HepG2 (cell line): Measurements from ENCODE around the gene PGC. TPM values are rescaled to one million over a fixed set of nuclear protein-coding genes. Genes with fewer than 3 reads are reported as not detected.

Experiments used
- CAMTA2 ChIP-seq: sonication (generic); formaldehyde crosslinking; IDR thresholded peaks from 2 replicates; pipeline ENCODE4 v1.4.0; 2020; ENCODE audit warnings: mild to moderate bottlenecking, missing genetic modification reagents, borderline replicate concordance
- CBX2 ChIP-seq, 2 experiments: fragments of 200-600 bp in 1 of 2; sonication (generic); formaldehyde crosslinking in 1 of 2; IDR thresholded peaks; 2 replicates each; pipeline versions ENCODE4 v1.7.0 to v1.8.1; 2018 to 2022; ENCODE audit warnings: low read depth in 2 of 2, low read length in 1 of 2, mild to moderate bottlenecking in 1 of 2, missing genetic modification reagents in 1 of 2
- KAT7 ChIP-seq: IDR thresholded peaks from 2 replicates; pipeline ENCODE4 v1.6.1; 2018; ENCODE audit warnings: borderline replicate concordance, missing compliant biosample characterization
- REPIN1 ChIP-seq: sonication (generic); formaldehyde crosslinking; IDR thresholded peaks from 2 replicates; pipeline ENCODE4 v1.8.0; 2022; ENCODE audit warnings: missing genetic modification reagents, low read depth, mild to moderate bottlenecking, borderline replicate concordance
- SCMH1 ChIP-seq: sonication (generic); formaldehyde crosslinking; IDR thresholded peaks from 2 replicates; pipeline ENCODE4 v1.9.0; 2021; ENCODE audit warnings: missing genetic modification reagents, mild to moderate bottlenecking, borderline replicate concordance
- SRSF4 ChIP-seq: fragments of 200-400 bp; formaldehyde crosslinking; IDR thresholded peaks from one replicate; pipeline ENCODE4 v1.6.1; 2018; ENCODE audit warnings: mild to moderate bottlenecking, low read depth, low read length, moderate library complexity; ENCODE audit not compliant: poor library complexity, severe bottlenecking
- XRCC5 ChIP-seq: fragments of 200-400 bp; formaldehyde crosslinking; optimal IDR thresholded peaks from 2 replicates; pipeline ENCODE3; 2017; ENCODE audit warnings: mild to moderate bottlenecking, low read length
- ZNF33B ChIP-seq: sonication (generic); formaldehyde crosslinking; IDR thresholded peaks from 2 replicates; pipeline ENCODE4 v1.5.1; 2020; ENCODE audit warnings: mild to moderate bottlenecking, missing genetic modification reagents
- polyA plus RNA-seq, 8 experiments: library from polyadenylated mRNA; depleted of rRNA in 3 of 8; stranded (reverse) in 7 of 8; unstranded in 1 of 8; fragments of >200 nt; fragmentation: Illumina TruSeq in 4 of 8; extraction: Trizol in 4 of 8; gene quantifications; 2 replicates each; pipeline versions ENCODE4 v1.2.1 to v1.2.3, GENCODE V29; 2011 to 2016; ENCODE audit warnings: low read depth in 4 of 8, missing spikeins in 1 of 8, mixed read lengths in 1 of 8; ENCODE audit not compliant: insufficient read depth in 1 of 8
- total RNA-seq, 5 experiments: library from RNA; depleted of rRNA; stranded (reverse); fragments of >200 nt; fragmentation: Illumina TruSeq; extraction: Trizol; gene quantifications; 2 replicates each; pipeline ENCODE4 v1.2.3, GENCODE V29; 2016; ENCODE audit warnings: low read depth in 1 of 5
- TF ChIP-seq, protein P1 (sequence below): sonication (generic); formaldehyde crosslinking; IDR thresholded peaks from 2 replicates; pipeline ENCODE4 v1.4.0; 2020; ENCODE audit warnings: missing genetic modification reagents, borderline replicate concordance
- TF ChIP-seq, protein P2 (sequence below): sonication (generic); formaldehyde crosslinking; IDR thresholded peaks from 2 replicates; pipeline ENCODE4 v1.5.0; 2020; ENCODE audit warnings: missing genetic modification reagents
- TF ChIP-seq, protein P3 (sequence below): sonication (generic); formaldehyde crosslinking; IDR thresholded peaks from 2 replicates; pipeline ENCODE4 v1.4.0; 2020; ENCODE audit warnings: missing genetic modification reagents
- TF ChIP-seq, protein P4 (sequence below): sonication (generic); formaldehyde crosslinking; IDR thresholded peaks from 2 replicates; pipeline ENCODE4 v1.4.0; 2020; ENCODE audit warnings: mild to moderate bottlenecking, missing genetic modification reagents
- TF ChIP-seq, protein P5 (sequence below): sonication (generic); formaldehyde crosslinking; IDR thresholded peaks from 2 replicates; pipeline ENCODE4 v1.4.0; 2020; ENCODE audit warnings: missing genetic modification reagents, mild to moderate bottlenecking, borderline replicate concordance
- TF ChIP-seq, protein P6 (sequence below): sonication (generic); formaldehyde crosslinking; conservative IDR thresholded peaks from 2 replicates; pipeline ENCODE4 v1.4.0; 2020; ENCODE audit warnings: missing genetic modification reagents

PGC gene
- total and polyA plus RNA-seq, 2 of the 13 experiments (the other 11 are each of a cell fraction or from before 2014, with no cell fraction given): 426 to 502 TPM

DNA sequence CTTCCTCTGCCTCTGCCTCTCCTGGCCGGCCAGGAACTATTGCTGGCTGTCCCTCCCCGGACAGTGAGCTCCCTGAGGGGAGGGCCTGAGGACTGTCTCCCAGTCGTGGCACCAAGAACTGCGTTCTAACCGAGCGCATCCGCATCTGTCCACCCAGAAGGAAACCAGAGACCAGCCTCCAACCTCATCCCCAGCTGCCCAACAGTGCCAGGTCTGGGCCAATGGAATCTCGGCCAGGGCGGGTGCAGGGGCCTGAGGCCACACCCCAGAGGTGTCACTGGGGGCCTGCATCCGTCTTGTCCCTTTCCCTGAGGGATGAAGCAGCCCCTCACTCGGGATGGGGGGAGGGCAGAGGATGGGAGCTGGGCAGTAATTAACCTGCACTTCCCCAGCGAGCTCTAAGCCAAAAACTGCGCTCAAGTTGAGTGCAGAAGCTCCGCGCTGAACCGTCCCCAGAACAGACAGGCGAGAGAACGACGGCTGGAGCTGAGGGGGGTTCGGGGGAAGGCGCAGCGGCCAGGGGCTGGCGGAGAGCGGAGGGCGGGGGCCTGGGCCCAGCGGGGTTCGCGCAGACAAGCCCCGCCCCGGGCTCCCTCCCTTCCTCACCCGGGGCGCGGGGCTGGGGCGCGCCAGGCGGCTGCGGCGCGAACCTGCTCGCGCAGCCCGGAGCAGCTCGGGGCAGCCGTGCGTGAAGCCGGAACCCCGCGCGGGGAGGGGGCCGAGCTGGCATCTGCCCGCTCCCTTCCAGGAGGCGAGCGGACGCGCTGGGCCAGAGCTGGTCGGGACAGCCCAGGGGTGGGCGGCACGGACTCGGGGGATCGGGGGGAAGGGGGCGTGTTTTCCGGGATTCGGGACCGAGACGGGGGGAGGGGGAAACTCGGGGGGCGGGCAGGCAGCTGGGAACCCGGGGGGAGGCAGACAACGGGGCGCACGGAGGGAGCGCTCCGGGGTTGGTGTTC, 13.2 kb downstream of the PGC start (continued):
- TF ChIP-seq REPIN1 (CRISPR knock-in tag) (peak; percentile 21; the same call in 1 of the 2 replicates), SCMH1 (CRISPR knock-in tag) (no peak), CBX2 (IDR thresholded peaks at IDR 0.05; ENCODE audit: low read depth, low read length) (no peak), CBX2 (CRISPR knock-in tag; IDR thresholded peaks at IDR 0.05; ENCODE audit: low read depth) (no peak), XRCC5 (peak; percentile 66), SRSF4 (no peak), ZNF33B (peak; percentile 9; the same call in 1 of the 2 replicates), CAMTA2 (CRISPR knock-in tag) (no peak), KAT7 (CRISPR knock-in tag) (no peak)
- TF ChIP-seq, protein P1, sequence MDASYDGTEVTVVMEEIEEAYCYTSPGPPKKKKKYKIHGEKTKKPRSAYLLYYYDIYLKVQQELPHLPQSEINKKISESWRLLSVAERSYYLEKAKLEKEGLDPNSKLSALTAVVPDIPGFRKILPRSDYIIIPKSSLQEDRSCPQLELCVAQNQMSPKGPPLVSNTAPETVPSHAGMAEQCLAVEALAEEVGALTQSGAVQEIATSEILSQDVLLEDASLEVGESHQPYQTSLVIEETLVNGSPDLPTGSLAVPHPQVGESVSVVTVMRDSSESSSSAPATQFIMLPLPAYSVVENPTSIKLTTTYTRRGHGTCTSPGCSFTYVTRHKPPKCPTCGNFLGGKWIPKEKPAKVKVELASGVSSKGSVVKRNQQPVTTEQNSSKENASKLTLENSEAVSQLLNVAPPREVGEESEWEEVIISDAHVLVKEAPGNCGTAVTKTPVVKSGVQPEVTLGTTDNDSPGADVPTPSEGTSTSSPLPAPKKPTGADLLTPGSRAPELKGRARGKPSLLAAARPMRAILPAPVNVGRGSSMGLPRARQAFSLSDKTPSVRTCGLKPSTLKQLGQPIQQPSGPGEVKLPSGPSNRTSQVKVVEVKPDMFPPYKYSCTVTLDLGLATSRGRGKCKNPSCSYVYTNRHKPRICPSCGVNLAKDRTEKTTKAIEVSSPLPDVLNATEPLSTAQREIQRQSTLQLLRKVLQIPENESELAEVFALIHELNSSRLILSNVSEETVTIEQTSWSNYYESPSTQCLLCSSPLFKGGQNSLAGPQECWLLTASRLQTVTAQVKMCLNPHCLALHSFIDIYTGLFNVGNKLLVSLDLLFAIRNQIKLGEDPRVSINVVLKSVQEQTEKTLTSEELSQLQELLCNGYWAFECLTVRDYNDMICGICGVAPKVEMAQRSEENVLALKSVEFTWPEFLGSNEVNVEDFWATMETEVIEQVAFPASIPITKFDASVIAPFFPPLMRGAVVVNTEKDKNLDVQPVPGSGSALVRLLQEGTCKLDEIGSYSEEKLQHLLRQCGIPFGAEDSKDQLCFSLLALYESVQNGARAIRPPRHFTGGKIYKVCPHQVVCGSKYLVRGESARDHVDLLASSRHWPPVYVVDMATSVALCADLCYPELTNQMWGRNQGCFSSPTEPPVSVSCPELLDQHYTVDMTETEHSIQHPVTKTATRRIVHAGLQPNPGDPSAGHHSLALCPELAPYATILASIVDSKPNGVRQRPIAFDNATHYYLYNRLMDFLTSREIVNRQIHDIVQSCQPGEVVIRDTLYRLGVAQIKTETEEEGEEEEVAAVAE: no peak
- TF ChIP-seq, protein P2, sequence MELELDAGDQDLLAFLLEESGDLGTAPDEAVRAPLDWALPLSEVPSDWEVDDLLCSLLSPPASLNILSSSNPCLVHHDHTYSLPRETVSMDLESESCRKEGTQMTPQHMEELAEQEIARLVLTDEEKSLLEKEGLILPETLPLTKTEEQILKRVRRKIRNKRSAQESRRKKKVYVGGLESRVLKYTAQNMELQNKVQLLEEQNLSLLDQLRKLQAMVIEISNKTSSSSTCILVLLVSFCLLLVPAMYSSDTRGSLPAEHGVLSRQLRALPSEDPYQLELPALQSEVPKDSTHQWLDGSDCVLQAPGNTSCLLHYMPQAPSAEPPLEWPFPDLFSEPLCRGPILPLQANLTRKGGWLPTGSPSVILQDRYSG: no peak
- TF ChIP-seq, protein P3, sequence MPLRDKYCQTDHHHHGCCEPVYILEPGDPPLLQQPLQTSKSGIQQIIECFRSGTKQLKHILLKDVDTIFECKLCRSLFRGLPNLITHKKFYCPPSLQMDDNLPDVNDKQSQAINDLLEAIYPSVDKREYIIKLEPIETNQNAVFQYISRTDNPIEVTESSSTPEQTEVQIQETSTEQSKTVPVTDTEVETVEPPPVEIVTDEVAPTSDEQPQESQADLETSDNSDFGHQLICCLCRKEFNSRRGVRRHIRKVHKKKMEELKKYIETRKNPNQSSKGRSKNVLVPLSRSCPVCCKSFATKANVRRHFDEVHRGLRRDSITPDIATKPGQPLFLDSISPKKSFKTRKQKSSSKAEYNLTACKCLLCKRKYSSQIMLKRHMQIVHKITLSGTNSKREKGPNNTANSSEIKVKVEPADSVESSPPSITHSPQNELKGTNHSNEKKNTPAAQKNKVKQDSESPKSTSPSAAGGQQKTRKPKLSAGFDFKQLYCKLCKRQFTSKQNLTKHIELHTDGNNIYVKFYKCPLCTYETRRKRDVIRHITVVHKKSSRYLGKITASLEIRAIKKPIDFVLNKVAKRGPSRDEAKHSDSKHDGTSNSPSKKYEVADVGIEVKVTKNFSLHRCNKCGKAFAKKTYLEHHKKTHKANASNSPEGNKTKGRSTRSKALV: peak; percentile 82
- TF ChIP-seq, protein P4, sequence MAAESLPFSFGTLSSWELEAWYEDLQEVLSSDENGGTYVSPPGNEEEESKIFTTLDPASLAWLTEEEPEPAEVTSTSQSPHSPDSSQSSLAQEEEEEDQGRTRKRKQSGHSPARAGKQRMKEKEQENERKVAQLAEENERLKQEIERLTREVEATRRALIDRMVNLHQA (CRISPR knock-in tag): no peak
- TF ChIP-seq, protein P5, sequence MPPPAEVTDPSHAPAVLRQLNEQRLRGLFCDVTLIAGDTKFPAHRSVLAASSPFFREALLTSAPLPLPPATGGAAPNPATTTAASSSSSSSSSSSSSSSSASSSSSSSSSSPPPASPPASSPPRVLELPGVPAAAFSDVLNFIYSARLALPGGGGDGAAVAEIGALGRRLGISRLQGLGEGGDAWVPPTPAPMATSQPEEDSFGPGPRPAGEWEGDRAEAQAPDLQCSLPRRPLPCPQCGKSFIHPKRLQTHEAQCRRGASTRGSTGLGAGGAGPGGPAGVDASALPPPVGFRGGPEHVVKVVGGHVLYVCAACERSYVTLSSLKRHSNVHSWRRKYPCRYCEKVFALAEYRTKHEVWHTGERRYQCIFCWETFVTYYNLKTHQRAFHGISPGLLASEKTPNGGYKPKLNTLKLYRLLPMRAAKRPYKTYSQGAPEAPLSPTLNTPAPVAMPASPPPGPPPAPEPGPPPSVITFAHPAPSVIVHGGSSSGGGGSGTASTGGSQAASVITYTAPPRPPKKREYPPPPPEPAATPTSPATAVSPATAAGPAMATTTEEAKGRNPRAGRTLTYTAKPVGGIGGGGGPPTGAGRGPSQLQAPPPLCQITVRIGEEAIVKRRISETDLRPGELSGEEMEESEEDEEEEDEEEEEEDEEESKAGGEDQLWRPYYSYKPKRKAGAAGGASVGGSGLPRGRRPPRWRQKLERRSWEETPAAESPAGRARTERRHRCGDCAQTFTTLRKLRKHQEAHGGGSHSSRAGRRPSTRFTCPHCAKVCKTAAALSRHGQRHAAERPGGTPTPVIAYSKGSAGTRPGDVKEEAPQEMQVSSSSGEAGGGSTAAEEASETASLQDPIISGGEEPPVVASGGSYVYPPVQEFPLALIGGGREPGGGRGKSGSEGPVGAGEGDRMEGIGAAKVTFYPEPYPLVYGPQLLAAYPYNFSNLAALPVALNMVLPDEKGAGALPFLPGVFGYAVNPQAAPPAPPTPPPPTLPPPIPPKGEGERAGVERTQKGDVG (CRISPR knock-in tag): peak; percentile 25; the same call in 1 of the 2 replicates
- TF ChIP-seq, protein P6, sequence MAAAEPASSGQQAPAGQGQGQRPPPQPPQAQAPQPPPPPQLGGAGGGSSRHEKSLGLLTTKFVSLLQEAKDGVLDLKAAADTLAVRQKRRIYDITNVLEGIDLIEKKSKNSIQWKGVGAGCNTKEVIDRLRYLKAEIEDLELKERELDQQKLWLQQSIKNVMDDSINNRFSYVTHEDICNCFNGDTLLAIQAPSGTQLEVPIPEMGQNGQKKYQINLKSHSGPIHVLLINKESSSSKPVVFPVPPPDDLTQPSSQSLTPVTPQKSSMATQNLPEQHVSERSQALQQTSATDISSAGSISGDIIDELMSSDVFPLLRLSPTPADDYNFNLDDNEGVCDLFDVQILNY (CRISPR knock-in tag): peak; percentile 58; the same call in 1 of the 2 replicates
